Suppressor macrophage treated with lipopolysaccharide for 1 hour (primary cell): ENCODE measurements around the gene FAM227A.
A peak's percentile ranks its signal among the peaks of the same experiment; 100 is the strongest.
"Not testable (repeated sequence)": the region's sequence is repeated elsewhere in the genome, so short reads cannot be mapped to it uniquely, and the experiment has no call there.

Source experiments
- DNase-seq, 3 donors: peaks; one replicate each; pipeline ENCODE4 v3.0.0-alpha.2; 2020 to 2022

FAM227A gene

GRCh38 chr22:38657045-38657909, 1.1 kb upstream of the FAM227A start:
- DNase-seq = peak in 1 of 3 donors; percentile 18

- DNase-seq = no peak
Observed at GRCh38 chr22:38655519-38656255, 505 bp downstream of the FAM227A start.

GRCh38 chr22:38653741-38654140, 2.5 kb downstream of the FAM227A start:
- DNase-seq = no peak

GRCh38 chr22:38652859-38653258, 3.3 kb downstream of the FAM227A start:
- DNase-seq = no peak

- DNase-seq = no peak
Observed at GRCh38 chr22:38649841-38650522, 6.2 kb downstream of the FAM227A start.

- DNase-seq = no peak
Observed at GRCh38 chr22:38645430-38645829, 10.8 kb downstream of the FAM227A start.

GRCh38 chr22:38644245-38644644, 11.9 kb downstream of the FAM227A start:
- not testable (repeated sequence) for DNase-seq

GRCh38 chr22:38641476-38642040, 14.6 kb downstream of the FAM227A start:
- no peak for DNase-seq

GRCh38 chr22:38638728-38639127, 17.5 kb downstream of the FAM227A start:
- DNase-seq = no peak

- no peak for DNase-seq
Observed at GRCh38 chr22:38638216-38638615, 18.0 kb downstream of the FAM227A start.

GRCh38 chr22:38632528-38632927, 23.7 kb downstream of the FAM227A start:
- no peak for DNase-seq

GRCh38 chr22:38631724-38632123, 24.5 kb downstream of the FAM227A start:
- peak in 2 of 3 donors; percentile 9 to 11 for DNase-seq

GRCh38 chr22:38629108-38629507, 27.1 kb downstream of the FAM227A start:
- DNase-seq = no peak

- no peak for DNase-seq
Observed at GRCh38 chr22:38628444-38628843, 27.7 kb downstream of the FAM227A start.

- DNase-seq = peak; percentile 55 to 65 (median 55)
Observed at GRCh38 chr22:38623351-38623750, 32.8 kb downstream of the FAM227A start.

- peak in 1 of 3 donors; percentile 20 for DNase-seq
Observed at GRCh38 chr22:38618682-38619081, 37.5 kb downstream of the FAM227A start.

- DNase-seq = no peak
Observed at GRCh38 chr22:38618258-38618657, 37.9 kb downstream of the FAM227A start.

GRCh38 chr22:38615064-38615405, 41.2 kb downstream of the FAM227A start:
- not testable (repeated sequence) for DNase-seq

GRCh38 chr22:38614332-38615063, 41.7 kb downstream of the FAM227A start:
- DNase-seq = no peak

GRCh38 chr22:38613588-38613987, 42.6 kb downstream of the FAM227A start:
- DNase-seq = no peak

GRCh38 chr22:38612217-38613006, 43.8 kb downstream of the FAM227A start:
- DNase-seq = no peak

- DNase-seq = no peak
Observed at GRCh38 chr22:38611559-38611958, 44.6 kb downstream of the FAM227A start.
